K562 treated with DMSO at 1 percent for 4 hours (cell line): Measurements from ENCODE around the gene SLC25A18. TPM values are rescaled to one million over a fixed set of nuclear protein-coding genes. Genes with fewer than 3 reads are reported as not detected.

ENCODE experiments used
- total RNA-seq: library from RNA; unstranded; fragments of 300-600 nt; gene quantifications from 2 replicates; pipeline ENCODE4 v1.2.3, GENCODE V29; 2022; ENCODE audit not compliant: insufficient read depth

The SLC25A18 gene
- 0.55 and 0.58 TPM in 2 replicates for total RNA-seq

GRCh38 chr22:17562906-17563870 is at the start of gene SLC25A18:
SLC25A18 (plus strand) TSS chr22:17563498; CDS start chr22:17579945, 16,447 bp downstream.

DNA sequence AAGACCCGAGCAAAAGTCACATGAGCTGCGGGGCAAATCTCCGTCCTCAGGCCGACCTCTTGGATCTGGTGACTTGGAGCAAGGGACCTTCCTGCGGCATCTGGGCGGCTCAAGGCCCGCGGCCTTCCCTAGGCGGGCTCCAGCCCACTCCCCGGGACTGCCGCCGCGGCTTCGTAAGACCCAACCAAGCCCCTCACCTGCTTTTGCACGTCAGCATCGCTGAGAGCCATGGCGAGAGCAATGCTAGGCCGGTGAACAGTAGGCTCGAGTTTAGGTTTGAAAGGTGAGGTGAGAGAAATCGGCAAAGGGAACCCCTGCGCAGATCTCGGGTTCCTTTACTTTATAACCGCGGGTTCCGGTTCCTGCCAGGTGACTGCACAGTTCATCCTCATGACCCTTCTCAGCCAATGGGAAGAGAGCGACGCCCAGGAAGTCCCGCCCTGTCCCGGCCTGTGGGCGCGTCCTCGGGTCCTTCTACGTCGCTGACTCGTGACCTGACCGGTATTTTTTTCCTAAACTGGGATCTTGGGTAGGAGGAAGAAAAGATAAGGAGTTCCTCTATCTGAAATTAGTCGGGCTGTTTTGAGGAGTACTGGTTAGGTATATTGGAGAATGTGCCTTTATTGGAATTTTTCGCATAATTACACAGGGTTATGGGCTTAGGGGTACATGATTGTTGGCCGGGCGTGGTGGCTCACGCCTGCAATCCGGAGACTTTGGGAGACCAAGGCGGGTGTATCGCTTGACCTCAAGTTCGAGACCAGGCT is 65.3 kb downstream of the SLC25A18 start, which contains the start of gene ATP6V1E1:
Gene ATP6V1E1, minus strand, starts transcription at position 344 of the 767 bp plus-strand sequence. Its CDS starts 114 bp downstream, at position 230.

DNA sequence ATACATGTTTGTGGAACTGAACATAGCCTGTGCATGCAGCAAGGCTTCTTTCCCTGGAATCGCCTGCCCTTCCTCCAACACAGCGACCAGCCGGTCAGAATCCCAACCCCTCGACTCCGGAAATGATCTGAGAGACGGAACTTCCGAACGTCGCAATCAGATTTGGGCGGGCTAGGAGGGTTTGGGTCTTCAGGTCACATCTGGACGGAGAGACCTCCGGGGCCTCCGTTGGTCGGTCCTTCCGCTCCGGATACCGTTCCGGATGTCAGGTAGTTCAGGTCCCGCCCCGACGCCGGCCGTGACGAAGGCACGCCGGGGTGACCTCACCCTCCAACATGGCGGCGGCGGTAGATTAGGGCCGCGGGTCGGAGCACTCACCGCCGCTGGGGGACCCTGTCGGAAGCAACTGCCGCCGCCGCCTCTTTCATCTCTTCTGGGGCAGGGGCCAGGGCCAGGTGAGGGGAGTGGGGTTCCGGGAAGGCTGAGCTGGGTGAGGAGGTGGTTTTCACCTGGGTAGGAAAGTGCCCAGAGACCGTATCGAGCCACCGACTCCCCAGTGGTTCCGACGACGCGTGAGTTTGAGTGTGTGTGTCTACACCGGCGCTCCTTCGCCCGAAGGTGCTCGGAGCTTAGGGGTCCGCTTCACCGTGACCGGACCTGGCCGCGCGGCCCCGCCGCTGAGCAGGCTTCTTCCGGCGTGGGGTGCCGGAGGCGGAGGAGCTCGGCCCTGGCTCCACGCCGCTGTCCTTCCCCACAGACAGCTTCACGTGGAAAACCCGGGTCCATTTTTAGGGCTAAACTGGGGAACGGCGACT is 75.3 kb downstream of the SLC25A18 start, which contains the start of gene BCL2L13:
Gene BCL2L13, plus strand, starts transcription at position 326 of the 815 bp plus-strand sequence. CDS start 16,955 bp downstream, outside the sequence.

Other genes with a start within 250 kb of the SLC25A18 start
- gene CECR2, start 194.0 kb upstream of the SLC25A18 start, total RNA-seq = 0.21 and 0.28 TPM in 2 replicates
- 259 and 285 TPM in 2 replicates for gene ATP6V1E1, start 65.3 kb downstream of the SLC25A18 start, total RNA-seq
- gene BCL2L13, start 75.3 kb downstream of the SLC25A18 start, total RNA-seq = 38.2 and 39.5 TPM in 2 replicates
- gene BID, start 211.0 kb downstream of the SLC25A18 start, total RNA-seq = 51.5 and 82.7 TPM in 2 replicates